ENCODE data around the gene MTPN. TPM values are rescaled to one million over a fixed set of nuclear protein-coding genes. Genes with fewer than 3 reads are reported as not detected.

The MTPN gene
- total RNA-seq, 2 experiments from 2014 or later = 123 to 136 TPM

DNA sequence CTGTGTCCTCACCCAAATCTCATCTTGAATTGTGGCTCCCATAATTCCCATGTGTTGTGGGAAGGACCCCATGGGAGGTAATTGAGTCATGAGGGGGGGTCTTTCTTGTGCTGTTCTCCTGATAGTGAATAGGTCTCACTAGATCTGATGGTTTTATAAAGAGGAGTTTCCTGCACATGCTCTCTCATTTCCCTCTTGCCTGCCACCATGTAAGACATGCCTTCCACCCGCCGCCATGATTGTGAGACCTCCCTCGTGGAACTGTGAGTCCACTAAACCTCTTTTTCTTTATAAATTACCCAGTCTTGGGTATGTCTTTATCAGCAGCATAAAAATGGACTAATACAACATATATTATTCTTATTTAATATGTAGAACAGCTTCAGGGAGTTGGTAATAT lies 29.0 kb upstream of the MTPN start:
- intact Hi-C loops (cut with DNase I, micrococcal nuclease) = no loop called here
- POLR2A ChIA-PET = no interaction called here
- Mint-ChIP-seq H3K9me3 (ENCODE audit: low read depth) (peaks cover 2% of the 10 kb centered on the region), H3K36me3 (ENCODE audit: low read depth) (no peaks in the 10 kb centered on the region), H3K4me3 (no peak overlapping the region), H3K27ac (no peak overlapping the region), H3K4me1 (no peaks in the 10 kb centered on the region), H3K27me3 (no peaks in the 10 kb centered on the region)
- ATAC-seq = no peak
- DNase-seq = no peak
- CTCF ChIA-PET = interaction anchor here (1.0 to 1.3 kb wide), 3 partner anchors 12 to 205 kb away, joined by 4 to 5 read pairs (median 4); no protein-coding TSS in a partner anchor

DNA sequence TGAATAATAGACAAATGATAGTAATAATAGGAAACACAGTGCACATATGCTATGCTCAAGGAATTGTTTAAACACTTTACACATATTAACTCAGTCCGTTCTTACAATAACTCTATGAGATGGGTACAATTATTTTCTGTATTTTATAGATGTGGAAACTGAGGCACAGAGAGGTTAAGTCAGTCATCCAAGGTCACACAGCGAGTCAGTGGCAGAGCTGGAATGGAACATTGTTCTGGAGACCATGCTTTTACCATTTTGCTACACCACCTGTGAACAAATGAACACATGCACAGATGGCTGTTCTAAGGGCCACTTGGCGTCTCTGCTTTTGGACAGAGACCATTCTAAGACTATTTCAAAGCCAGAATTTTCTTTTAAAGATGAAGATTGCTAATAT lies 26.9 kb upstream of the MTPN start:
- ChIA-PET POLR2A (no interaction called here), CTCF (no interaction called here)
- Mint-ChIP-seq H3K9me3 (ENCODE audit: low read depth) (peaks cover 2% of the 10 kb centered on the region), H3K4me3 (no peak overlapping the region), H3K36me3 (ENCODE audit: low read depth) (no peaks in the 10 kb centered on the region), H3K4me1 (no peaks in the 10 kb centered on the region), H3K27ac (no peak overlapping the region), H3K27me3 (no peaks in the 10 kb centered on the region)
- DNase-seq = no peak
- no peak for ATAC-seq
- intact Hi-C loops (cut with DNase I, micrococcal nuclease) = no loop called here

DNA sequence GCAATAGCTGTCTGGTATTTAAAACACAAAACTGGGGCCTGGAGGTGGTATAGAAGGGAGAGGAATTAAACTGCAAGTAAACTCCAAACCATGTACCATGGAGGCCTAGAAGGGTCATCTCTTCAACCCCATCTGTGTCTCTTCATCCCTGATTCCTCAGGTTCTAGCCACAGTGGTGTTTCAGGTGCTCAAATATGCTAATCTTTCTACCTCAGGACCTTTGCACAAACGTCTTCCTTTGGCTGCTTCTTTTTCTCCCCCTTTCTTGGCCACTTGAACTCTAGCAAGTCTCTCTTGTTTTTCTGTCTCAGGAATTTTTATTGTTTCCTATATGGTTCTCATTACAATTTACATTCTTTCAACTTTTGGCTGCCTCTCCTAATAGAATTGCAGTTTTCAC lies 25.6 kb upstream of the MTPN start:
- H3K36me3 Mint-ChIP-seq (ENCODE audit: low read depth) = no peaks in the 10 kb centered on the region
- H3K27ac Mint-ChIP-seq = no peak overlapping the region
- H3K4me3 Mint-ChIP-seq = no peak overlapping the region
- H3K27me3 Mint-ChIP-seq = no peaks in the 10 kb centered on the region
- ChIA-PET CTCF (no interaction called here), POLR2A (no interaction called here)
- H3K9me3 Mint-ChIP-seq (ENCODE audit: low read depth) = peaks cover 2% of the 10 kb centered on the region
- no peak for DNase-seq
- no peak for ATAC-seq
- intact Hi-C loops (cut with DNase I, micrococcal nuclease) = no loop called here
- H3K4me1 Mint-ChIP-seq = no peaks in the 10 kb centered on the region

DNA sequence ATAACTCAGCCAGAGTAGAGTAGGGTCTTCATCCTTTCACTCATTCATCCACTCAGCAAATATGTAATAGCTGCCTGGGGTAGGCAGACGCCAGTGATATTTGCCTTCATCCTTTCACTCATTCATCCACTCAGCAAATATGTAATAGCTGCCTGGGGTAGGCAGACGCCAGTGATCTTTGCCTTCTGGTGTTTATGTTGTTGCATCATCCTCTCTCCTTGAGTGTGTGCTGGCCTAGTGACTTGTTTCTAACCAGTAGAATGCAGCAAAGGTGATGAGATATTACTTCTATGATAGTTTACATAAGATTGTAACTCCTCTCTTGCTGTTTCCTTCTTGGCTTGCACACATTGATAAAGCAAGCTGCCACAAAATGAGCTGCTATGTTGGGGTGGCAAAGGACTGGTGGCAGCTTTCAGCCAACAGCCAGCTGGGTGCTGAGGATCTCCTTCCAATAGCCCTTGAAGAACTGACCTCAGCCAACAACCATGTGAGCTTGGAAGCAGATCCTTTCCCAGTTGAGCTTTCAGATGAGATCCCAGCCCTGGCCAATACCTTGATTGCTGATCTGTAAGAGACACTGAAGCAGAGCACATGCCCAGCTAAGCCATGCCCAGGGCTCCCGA lies 23.2 kb upstream of the MTPN start:
- Mint-ChIP-seq H3K4me3 (no peak overlapping the region), H3K4me1 (no peaks in the 10 kb centered on the region), H3K27me3 (no peaks in the 10 kb centered on the region), H3K27ac (no peak overlapping the region), H3K36me3 (ENCODE audit: low read depth) (no peaks in the 10 kb centered on the region), H3K9me3 (ENCODE audit: low read depth) (no peaks in the 10 kb centered on the region)
- intact Hi-C loops (cut with DNase I, micrococcal nuclease) = no loop called here
- CTCF ChIA-PET = interaction anchor here (0.6 to 3.6 kb wide), 8 partner anchors 8 to 331 kb away, joined by 3 to 21 read pairs (median 4); no protein-coding TSS in a partner anchor
- POLR2A ChIA-PET = interaction anchor here (0.8 kb wide), 1 partner anchor 337 kb away, joined by 6 read pairs; no protein-coding TSS in a partner anchor
- DNase-seq (no peak), ATAC-seq (no peak)

DNA sequence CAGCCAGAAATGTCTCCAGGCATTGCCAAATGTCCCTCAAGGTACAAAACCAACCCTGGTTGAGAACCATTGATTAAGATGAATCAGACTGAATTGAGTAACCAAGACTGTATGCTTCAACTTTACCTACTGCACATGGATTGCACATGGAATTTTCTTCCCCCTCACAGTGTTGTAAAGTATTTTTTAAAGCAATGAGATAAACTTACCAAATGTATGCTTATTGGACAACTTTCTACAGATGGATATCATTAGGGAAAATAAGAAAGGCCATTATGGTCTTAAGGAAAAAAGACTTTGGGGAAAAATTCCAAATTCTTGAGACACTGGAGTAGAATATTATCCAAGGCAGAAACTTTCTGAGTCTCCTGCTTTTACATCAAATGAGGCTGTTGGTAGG lies 20.9 kb upstream of the MTPN start:
- peaks cover 7% of the 10 kb centered on the region for H3K4me1 Mint-ChIP-seq
- no peaks in the 10 kb centered on the region for H3K36me3 Mint-ChIP-seq (ENCODE audit: low read depth)
- intact Hi-C loops (cut with DNase I, micrococcal nuclease) = no loop called here
- ChIA-PET CTCF (interaction anchor here (0.9 to 3.6 kb wide), 3 partner anchors 13 to 198 kb away, joined by 3 to 21 read pairs (median 7); no protein-coding TSS in a partner anchor), POLR2A (interaction anchor here (0.7 kb wide), 1 partner anchor 12 kb away, joined by 4 read pairs; no protein-coding TSS in a partner anchor)
- no peaks in the 10 kb centered on the region for H3K9me3 Mint-ChIP-seq (ENCODE audit: low read depth)
- H3K27me3 Mint-ChIP-seq = no peaks in the 10 kb centered on the region
- no peak overlapping the region for H3K27ac Mint-ChIP-seq
- ATAC-seq = no peak
- DNase-seq = no peak
- H3K4me3 Mint-ChIP-seq = no peak overlapping the region

DNA sequence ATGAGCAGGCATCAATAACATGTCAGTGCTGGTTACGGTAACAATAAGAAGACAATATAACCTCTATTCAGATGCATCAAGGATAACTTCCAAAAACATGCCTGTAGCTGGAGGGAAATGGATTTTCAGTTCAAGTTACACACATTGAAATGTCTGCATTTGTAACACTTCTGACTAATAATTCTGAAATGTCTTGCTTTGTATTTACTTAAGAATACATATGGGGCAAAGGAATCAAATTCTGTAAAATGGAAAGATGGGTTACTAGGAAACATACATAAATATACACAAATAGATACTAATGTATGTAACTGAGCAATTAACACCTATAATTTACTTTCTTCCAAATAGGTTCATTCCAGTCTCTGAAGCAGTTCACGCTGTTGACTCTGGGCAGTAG lies 18.6 kb upstream of the MTPN start:
- ChIA-PET CTCF (interaction anchor here (0.7 to 2.1 kb wide), 3 partner anchors 13 to 330 kb away, joined by 3 to 7 read pairs (median 7); no protein-coding TSS in a partner anchor), POLR2A (no interaction called here)
- no peaks in the 10 kb centered on the region for H3K36me3 Mint-ChIP-seq (ENCODE audit: low read depth)
- no peaks in the 10 kb centered on the region for H3K27me3 Mint-ChIP-seq
- DNase-seq (no peak), ATAC-seq (no peak)
- peaks cover 9% of the 10 kb centered on the region for H3K4me1 Mint-ChIP-seq
- no peak overlapping the region for H3K27ac Mint-ChIP-seq
- intact Hi-C loops (cut with DNase I, micrococcal nuclease) = loop anchor here in 1 of 2 experiments (2.0 kb wide), 1 partner anchor 15 kb away; no protein-coding TSS in a partner anchor
- no peak overlapping the region for H3K4me3 Mint-ChIP-seq
- H3K9me3 Mint-ChIP-seq (ENCODE audit: low read depth) = no peaks in the 10 kb centered on the region

DNA sequence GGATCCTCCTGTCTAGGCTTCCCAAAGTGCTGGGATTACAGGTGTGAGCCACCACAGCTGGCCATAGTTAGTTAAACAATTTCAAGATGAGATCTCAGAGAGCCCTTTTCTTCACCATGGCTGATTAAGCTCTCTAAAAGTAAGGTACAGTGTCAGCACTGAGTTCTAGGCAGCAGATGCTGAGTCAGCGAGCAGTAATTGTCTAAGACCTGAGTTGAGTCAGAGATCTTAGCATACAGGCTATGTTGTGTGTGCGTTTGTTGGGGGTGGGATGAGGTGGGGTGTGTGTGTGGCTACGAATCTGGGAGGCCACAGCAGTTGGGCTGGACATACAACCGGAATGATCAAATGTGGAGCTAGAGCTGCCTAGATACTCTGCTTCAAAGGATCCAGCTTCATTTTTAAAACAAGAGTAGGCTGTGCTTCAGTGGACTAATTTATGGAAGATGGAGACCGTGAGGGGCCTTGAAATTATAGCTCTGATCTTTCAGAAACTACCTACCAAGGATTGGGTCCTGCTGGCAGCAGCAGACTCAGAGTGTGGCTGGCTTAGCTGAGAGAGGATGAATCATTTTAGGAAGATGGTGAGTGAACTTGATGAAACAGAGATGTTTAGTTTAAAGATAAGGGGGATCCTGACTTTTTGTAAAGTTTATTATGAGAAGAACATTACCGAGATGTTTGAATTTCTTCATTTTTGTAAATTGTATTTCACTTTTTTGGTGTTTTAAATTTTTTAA lies 17.5 kb upstream of the MTPN start:
- peak; percentile 85 for ATAC-seq

DNA sequence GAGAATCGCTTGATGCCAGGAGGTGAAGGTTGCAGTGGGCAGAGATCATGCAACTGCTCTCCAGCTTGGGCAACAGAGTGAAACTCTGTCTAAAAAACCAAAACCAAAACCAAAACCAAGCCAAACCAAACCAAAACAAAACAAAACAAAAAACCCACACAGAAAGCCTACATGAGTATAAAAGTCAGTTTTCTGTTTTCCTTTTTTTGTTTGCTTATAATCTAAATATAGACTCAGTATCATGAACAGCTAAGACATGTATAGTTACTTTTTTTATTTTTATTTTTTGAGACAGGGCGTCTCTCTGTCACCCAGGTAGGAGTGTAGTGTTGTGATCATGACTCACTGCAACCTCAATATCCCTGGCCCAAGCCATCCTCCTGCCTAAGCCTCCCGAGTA lies 16.8 kb upstream of the MTPN start:
- Mint-ChIP-seq H3K27ac (no peak overlapping the region), H3K27me3 (peaks cover 2% of the 10 kb centered on the region), H3K9me3 (ENCODE audit: low read depth) (no peaks in the 10 kb centered on the region), H3K4me1 (peaks cover 9% of the 10 kb centered on the region), H3K4me3 (no peak overlapping the region), H3K36me3 (ENCODE audit: low read depth) (no peaks in the 10 kb centered on the region)
- no peak for DNase-seq
- CTCF ChIA-PET = interaction anchor here (0.5 to 1.5 kb wide), 4 partner anchors 13 to 38 kb away, joined by 3 to 6 read pairs (median 4); partner anchors contain the start of gene MTPN
- POLR2A ChIA-PET = interaction anchor here (1.1 kb wide), 1 partner anchor 19 kb away, joined by 3 read pairs; no protein-coding TSS in a partner anchor
- peak; percentile 47 for ATAC-seq
- intact Hi-C loops (cut with DNase I, micrococcal nuclease) = loop anchor here (1.0 to 2.0 kb wide), 2 partner anchors 11 to 13 kb away; no protein-coding TSS in a partner anchor

More for the DNA sequence above, 17.5 kb upstream of the MTPN start:
- ChIA-PET CTCF (interaction anchor here (0.5 to 2.1 kb wide), 6 partner anchors 12 to 51 kb away, joined by 3 to 7 read pairs (median 4); partner anchors contain the start of gene MTPN), POLR2A (interaction anchor here (1.1 kb wide), 1 partner anchor 20 kb away, joined by 3 read pairs; no protein-coding TSS in a partner anchor)
- H3K27me3 Mint-ChIP-seq = no peaks in the 10 kb centered on the region
- intact Hi-C loops (cut with DNase I, micrococcal nuclease) = loop anchor here (1.0 to 2.0 kb wide), 2 partner anchors 11 to 14 kb away; no protein-coding TSS in a partner anchor
- H3K4me3 Mint-ChIP-seq = no peak overlapping the region
- no peaks in the 10 kb centered on the region for H3K9me3 Mint-ChIP-seq (ENCODE audit: low read depth)
- peaks cover 9% of the 10 kb centered on the region for H3K4me1 Mint-ChIP-seq
- H3K36me3 Mint-ChIP-seq (ENCODE audit: low read depth) = no peaks in the 10 kb centered on the region
- no peak overlapping the region for H3K27ac Mint-ChIP-seq
- peak; percentile 63 for DNase-seq

DNA sequence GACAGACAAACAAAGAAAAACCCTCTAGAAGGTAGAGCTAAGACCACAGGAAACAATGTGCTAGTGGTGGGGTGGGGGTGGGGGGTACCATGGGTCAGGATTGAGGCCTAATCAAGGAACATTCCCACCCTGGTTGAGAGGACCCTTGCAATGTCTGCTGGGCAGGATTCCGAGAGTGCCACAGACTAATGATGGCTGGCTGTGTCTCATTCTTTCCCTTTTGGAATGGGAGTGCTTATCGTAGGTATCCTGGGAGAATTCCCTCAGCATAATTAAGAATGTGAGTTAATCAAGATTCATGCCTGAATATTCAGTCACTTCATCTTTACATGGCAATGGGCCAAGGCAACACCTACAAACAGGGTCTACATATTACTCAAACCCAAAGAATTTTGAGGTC lies 14.7 kb upstream of the MTPN start:
- no peak for ATAC-seq
- intact Hi-C loops (cut with DNase I, micrococcal nuclease) = no loop called here
- no peak overlapping the region for H3K27ac Mint-ChIP-seq
- peaks cover 9% of the 10 kb centered on the region for H3K4me1 Mint-ChIP-seq
- ChIA-PET CTCF (no interaction called here), POLR2A (no interaction called here)
- H3K27me3 Mint-ChIP-seq = peaks cover 2% of the 10 kb centered on the region
- no peaks in the 10 kb centered on the region for H3K36me3 Mint-ChIP-seq (ENCODE audit: low read depth)
- no peak for DNase-seq
- H3K4me3 Mint-ChIP-seq = no peak overlapping the region
- no peaks in the 10 kb centered on the region for H3K9me3 Mint-ChIP-seq (ENCODE audit: low read depth)

DNA sequence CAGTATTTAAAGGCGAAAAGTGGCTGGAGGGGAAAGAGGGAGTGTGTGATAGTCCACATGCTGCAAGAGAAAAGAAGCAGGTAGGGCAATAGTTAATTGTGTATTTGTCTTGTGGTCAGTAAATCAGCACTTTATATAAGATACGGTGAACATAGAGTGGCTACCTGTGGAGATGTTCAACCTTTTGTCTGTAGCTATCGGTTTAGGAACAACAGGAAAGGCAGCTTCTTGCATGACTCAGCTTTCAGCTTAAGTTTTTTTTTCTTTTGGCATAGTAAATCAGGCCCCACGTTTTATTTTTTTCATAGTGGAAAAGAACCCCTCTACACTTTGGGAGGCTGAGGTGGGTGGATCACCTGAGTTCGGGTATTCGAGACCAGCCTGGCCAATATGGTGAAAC lies 14.2 kb upstream of the MTPN start:
- H3K4me3 Mint-ChIP-seq = no peak overlapping the region
- ATAC-seq (no peak), DNase-seq (no peak)
- no peaks in the 10 kb centered on the region for H3K9me3 Mint-ChIP-seq (ENCODE audit: low read depth)
- ChIA-PET CTCF (interaction anchor here (0.7 kb wide), 1 partner anchor 10 kb away, joined by 3 read pairs; no protein-coding TSS in a partner anchor), POLR2A (no interaction called here)
- H3K4me1 Mint-ChIP-seq = peaks cover 9% of the 10 kb centered on the region
- H3K27ac Mint-ChIP-seq = no peak overlapping the region
- intact Hi-C loops (cut with DNase I, micrococcal nuclease) = no loop called here
- H3K36me3 Mint-ChIP-seq (ENCODE audit: low read depth) = no peaks in the 10 kb centered on the region
- H3K27me3 Mint-ChIP-seq = peaks cover 2% of the 10 kb centered on the region

DNA sequence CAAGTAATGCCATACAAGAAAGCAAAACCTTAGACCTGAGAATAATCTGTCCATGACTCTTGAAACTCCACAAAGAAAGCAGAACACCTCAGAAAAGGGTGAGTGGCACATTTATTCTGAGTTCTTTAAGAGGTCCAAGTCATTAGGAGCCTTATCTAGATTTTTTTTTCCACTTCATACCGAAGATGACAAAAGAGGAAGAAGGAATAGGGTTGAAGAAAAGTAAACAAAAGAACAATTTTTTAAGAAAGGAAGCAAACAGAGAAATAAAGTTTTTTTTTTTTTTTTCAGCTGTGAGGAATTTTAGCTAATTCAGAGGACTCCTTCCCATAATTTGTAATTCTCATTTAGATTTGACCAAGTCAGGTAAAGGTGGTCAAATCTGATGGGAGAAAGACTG lies 13.1 kb upstream of the MTPN start:
- Mint-ChIP-seq H3K27me3 (peaks cover 2% of the 10 kb centered on the region), H3K9me3 (ENCODE audit: low read depth) (no peaks in the 10 kb centered on the region), H3K4me1 (peaks cover 13% of the 10 kb centered on the region), H3K4me3 (no peak overlapping the region), H3K36me3 (ENCODE audit: low read depth) (no peaks in the 10 kb centered on the region), H3K27ac (no peak overlapping the region)
- ATAC-seq = no peak
- ChIA-PET POLR2A (no interaction called here), CTCF (interaction anchor here (0.6 to 1.5 kb wide), 3 partner anchors 9 to 434 kb away, joined by 3 to 4 read pairs (median 3); no protein-coding TSS in a partner anchor)
- intact Hi-C loops (cut with DNase I, micrococcal nuclease) = no loop called here
- no peak for DNase-seq

Measured in activated CD4-positive, alpha-beta T cell treated with anti-CD3 and anti-CD28 coated beads for 36 hours (primary cell).